Stomach (tissue), 4 donors: ENCODE data around the gene LRMDA.

Source experiments
- CTCF ChIP-seq, 7 experiments: fragments of 450-650 bp in 4 of 7; fragments of 200-600 bp in 3 of 7; sonication (generic) in 3 of 7; IDR thresholded peaks; one replicate each; pipeline ENCODE4 v1.5.1; 2016 to 2019; ENCODE audit warnings: antibody characterized with exemption in 7 of 7, control low read depth in 2 of 7, mild to moderate bottlenecking in 1 of 7
- POLR2A ChIP-seq, 4 donors: fragments of 450-650 bp; IDR thresholded peaks; one replicate each; pipeline ENCODE4 v1.6.1; 2016; ENCODE audit warnings: antibody characterized with exemption in 4 of 4, control low read depth in 2 of 4, mild to moderate bottlenecking in 1 of 4, moderate library complexity in 1 of 4

GRCh38 chr10:75452997-75453396 lies 21.6 kb downstream of the LRMDA start:
- no peak for TF ChIP-seq CTCF (IDR thresholded peaks at IDR 0.05)
- no peak for TF ChIP-seq POLR2A (IDR thresholded peaks at IDR 0.05)
